Ovary (tissue), 9 donors: ENCODE results near the gene STK24. TPM values are rescaled to one million over a fixed set of nuclear protein-coding genes. Genes with fewer than 3 reads are reported as not detected.

Source experiments
- DNase-seq, 5 donors: peaks; one replicate each; pipeline ENCODE4 v3.0.0-alpha.2; 2019 to 2020
- H3K27ac ChIP-seq, 2 donors: fragments of 200-600 bp; one replicate each; pipeline versions ENCODE4 v1.5.1 to v1.8.0; 2019 to 2022
- H3K27me3 ChIP-seq: fragments of 200-600 bp; one replicate; pipeline ENCODE4 v1.8.0; 2022
- H3K36me3 ChIP-seq: fragments of 200-600 bp; sonication (generic); one replicate; pipeline ENCODE4 v1.5.1; 2019
- H3K4me1 ChIP-seq: one replicate; pipeline ENCODE4 v1.8.1; 2013; ENCODE audit warnings: mild to moderate bottlenecking, moderate library complexity; ENCODE audit not compliant: insufficient read depth
- H3K4me3 ChIP-seq: fragments of 200-600 bp; sonication (generic); one replicate; pipeline ENCODE4 v1.5.1; 2017
- H3K9me3 ChIP-seq, 2 donors: fragments of 200-600 bp in 1 of 2; sonication (generic) in 1 of 2; one replicate each; pipeline versions ENCODE4 v1.5.1 to v1.8.1; 2013 to 2019; ENCODE audit warnings: mild to moderate bottlenecking in 1 of 2, moderate library complexity in 1 of 2
- EP300 ChIP-seq: sonication (generic); formaldehyde crosslinking; IDR thresholded peaks from one replicate; pipeline ENCODE4 v1.6.1; 2017; ENCODE audit warnings: antibody characterized with exemption
- POLR2A ChIP-seq: fragments of 450-650 bp; IDR thresholded peaks from one replicate; pipeline ENCODE4 v1.6.1; 2017; ENCODE audit warnings: antibody characterized with exemption, mild to moderate bottlenecking, moderate library complexity
- WGBS, 3 donors: extraction: QIAGEN DNeasy Blood & Tissue Kit in 1 of 3; methylation state at CpG; one replicate each; pipeline versions ENCODE4 v1.1.5 to v1.1.7; 2013 to 2017; 5-methylcytosine and 5-hydroxymethylcytosine counted together
- intact Hi-C, 4 donors: fragments of 100-400 bp; cut with DNase I; formaldehyde crosslinking; loops; one replicate each; pipeline versions ENCODE4 v1.11.0 to v1.15.1; 2022 to 2023
- polyA plus RNA-seq, 2 donors: library from polyadenylated mRNA; stranded (reverse); fragments of 200-250 nt in 1 of 2; fragments of 350-450 nt in 1 of 2; fragmentation: Illumina TruSeq in 1 of 2; extraction: RNeasy Lipid Tissue Mini Kit (QIAGEN cat#74804) in 1 of 2; gene quantifications; one replicate each; pipeline ENCODE4 v1.2.3, GENCODE V29; 2013 to 2014
- total RNA-seq, 7 donors: library from RNA; depleted of rRNA in 2 of 7; stranded (reverse); fragments of >200 nt in 2 of 7; fragmentation: NEBNext Ultra II Directional in 3 of 7; extraction: Animal tissue kit (Norgen Biotek cat#: 25700) in 3 of 7; gene quantifications; one replicate each; pipeline versions ENCODE4 v1.1.0 to v1.2.4, GENCODE V29; 2016 to 2023
- TF ChIP-seq, protein P1 (sequence below), 3 donors: fragments of 450-650 bp in 2 of 3; fragments of 200-600 bp in 1 of 3; IDR thresholded peaks; one replicate each; pipeline versions ENCODE4 v1.5.1 to v1.8.0; 2016 to 2022; ENCODE audit warnings: antibody characterized with exemption in 3 of 3, mild to moderate bottlenecking in 1 of 3
- donor health status: DM: no; HTN: no; CAD: no; lungs with moderate emphysema.
- donor health status: DM: no; HTN: no; CAD: no.
- donor health status: Bipolar disorder and iron deficiency.
- donor health status: DM: yes; HTN: yes; CAD: no.
- donor health status: DM: no; HTN: no; CAD: no.
- donor health status: DM: yes; HTN: yes; CAD: no.

Gene STK24
- total and polyA plus RNA-seq, 9 donors = 34.0 to 153 (median 60.6) TPM

DNA sequence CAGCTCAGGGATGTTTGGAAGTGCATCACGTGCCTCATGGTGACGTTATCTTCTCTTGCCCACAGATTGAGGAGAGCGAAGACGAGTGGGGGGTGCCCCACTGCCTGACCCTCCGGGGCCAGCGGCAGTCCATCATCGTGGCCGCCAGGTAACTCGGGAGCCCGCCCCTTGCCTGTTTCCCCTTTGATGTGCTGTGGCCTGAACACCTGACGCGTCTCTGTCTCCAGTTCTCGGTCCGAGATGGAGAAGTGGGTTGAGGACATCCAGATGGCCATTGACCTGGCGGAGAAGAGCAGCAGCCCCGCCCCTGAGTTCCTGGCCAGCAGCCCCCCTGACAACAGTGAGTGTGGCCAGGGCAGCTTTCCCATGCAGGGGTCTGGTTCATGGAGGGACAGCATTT lies 137.0 kb downstream of the STK24 start:
- intact Hi-C loops = loop anchor here in 2 of 4 donors (5.0 to 10.0 kb wide), 4 partner anchors 135 to 295 kb away; partner anchors contain the start of genes FARP1 (in 1 of the 2) and STK24 (in 1 of the 2)
- H3K4me3 ChIP-seq = no peak overlapping the region

DNA sequence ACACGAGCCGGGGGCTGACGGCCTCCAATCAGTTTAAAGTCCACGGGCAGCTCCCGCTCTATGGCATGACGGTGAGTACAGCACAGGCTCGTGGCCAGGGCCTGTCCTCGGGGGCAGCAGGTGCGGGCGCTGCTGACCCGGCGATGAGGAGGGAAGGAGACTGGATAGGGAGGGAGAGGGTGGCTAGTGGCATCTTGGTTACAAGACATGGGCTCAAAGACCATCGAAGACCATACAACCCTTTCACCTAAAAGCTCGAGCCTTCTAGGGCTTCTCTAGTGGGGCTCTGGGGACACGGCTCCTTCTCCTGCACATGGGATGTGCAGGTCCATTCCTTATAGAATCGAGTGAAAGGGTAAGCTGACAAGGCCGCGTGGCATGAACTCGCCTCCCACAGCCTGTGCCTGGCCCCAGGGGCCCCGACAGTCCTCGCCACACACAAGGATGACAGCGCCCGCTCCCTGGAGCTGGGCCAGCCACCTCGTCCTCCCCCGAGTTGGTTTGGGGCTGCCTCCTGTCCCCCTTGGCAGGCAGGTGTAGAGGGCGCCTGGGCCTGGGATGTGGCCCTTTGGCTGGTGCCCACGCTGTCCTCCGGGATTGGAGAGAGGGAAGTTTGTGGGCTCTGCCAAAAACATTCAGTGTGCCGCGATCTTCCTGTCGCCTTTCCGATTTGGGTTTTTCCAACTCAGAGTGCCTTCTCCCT lies 137.6 kb downstream of the STK24 start:
- H3K27me3 ChIP-seq = no peaks in the 10 kb centered on the region
- WGBS, 3 donors = 88 to 92% (median 91%) methylated on average over 32 of the region's 32 CpGs
- intact Hi-C loops = no loop called here
- no peak overlapping the region for H3K4me3 ChIP-seq
- TF ChIP-seq EP300 = no peak
- TF ChIP-seq POLR2A = no peak
- TF ChIP-seq, protein P1, sequence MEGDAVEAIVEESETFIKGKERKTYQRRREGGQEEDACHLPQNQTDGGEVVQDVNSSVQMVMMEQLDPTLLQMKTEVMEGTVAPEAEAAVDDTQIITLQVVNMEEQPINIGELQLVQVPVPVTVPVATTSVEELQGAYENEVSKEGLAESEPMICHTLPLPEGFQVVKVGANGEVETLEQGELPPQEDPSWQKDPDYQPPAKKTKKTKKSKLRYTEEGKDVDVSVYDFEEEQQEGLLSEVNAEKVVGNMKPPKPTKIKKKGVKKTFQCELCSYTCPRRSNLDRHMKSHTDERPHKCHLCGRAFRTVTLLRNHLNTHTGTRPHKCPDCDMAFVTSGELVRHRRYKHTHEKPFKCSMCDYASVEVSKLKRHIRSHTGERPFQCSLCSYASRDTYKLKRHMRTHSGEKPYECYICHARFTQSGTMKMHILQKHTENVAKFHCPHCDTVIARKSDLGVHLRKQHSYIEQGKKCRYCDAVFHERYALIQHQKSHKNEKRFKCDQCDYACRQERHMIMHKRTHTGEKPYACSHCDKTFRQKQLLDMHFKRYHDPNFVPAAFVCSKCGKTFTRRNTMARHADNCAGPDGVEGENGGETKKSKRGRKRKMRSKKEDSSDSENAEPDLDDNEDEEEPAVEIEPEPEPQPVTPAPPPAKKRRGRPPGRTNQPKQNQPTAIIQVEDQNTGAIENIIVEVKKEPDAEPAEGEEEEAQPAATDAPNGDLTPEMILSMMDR (IDR thresholded peaks at IDR 0.05) = no peak
- no peaks in the 10 kb centered on the region for H3K9me3 ChIP-seq
- no peaks in the 10 kb centered on the region for H3K36me3 ChIP-seq
- no peak overlapping the region for H3K27ac ChIP-seq
- H3K4me1 ChIP-seq = no peaks in the 10 kb centered on the region
- DNase-seq = no peak

More for the DNA sequence above, 137.0 kb downstream of the STK24 start:
- Histone ChIP-seq H3K27me3 (no peaks in the 10 kb centered on the region), H3K36me3 (no peaks in the 10 kb centered on the region), H3K9me3 (no peaks in the 10 kb centered on the region), H3K4me1 (no peaks in the 10 kb centered on the region), H3K27ac (no peak overlapping the region)
- TF ChIP-seq POLR2A (no peak), EP300 (no peak)
- TF ChIP-seq, protein P1 (IDR thresholded peaks at IDR 0.05) = no peak
- WGBS, 3 donors = 79 to 84% (median 83%) methylated on average over 16 of the region's 16 CpGs
- no peak for DNase-seq

DNA sequence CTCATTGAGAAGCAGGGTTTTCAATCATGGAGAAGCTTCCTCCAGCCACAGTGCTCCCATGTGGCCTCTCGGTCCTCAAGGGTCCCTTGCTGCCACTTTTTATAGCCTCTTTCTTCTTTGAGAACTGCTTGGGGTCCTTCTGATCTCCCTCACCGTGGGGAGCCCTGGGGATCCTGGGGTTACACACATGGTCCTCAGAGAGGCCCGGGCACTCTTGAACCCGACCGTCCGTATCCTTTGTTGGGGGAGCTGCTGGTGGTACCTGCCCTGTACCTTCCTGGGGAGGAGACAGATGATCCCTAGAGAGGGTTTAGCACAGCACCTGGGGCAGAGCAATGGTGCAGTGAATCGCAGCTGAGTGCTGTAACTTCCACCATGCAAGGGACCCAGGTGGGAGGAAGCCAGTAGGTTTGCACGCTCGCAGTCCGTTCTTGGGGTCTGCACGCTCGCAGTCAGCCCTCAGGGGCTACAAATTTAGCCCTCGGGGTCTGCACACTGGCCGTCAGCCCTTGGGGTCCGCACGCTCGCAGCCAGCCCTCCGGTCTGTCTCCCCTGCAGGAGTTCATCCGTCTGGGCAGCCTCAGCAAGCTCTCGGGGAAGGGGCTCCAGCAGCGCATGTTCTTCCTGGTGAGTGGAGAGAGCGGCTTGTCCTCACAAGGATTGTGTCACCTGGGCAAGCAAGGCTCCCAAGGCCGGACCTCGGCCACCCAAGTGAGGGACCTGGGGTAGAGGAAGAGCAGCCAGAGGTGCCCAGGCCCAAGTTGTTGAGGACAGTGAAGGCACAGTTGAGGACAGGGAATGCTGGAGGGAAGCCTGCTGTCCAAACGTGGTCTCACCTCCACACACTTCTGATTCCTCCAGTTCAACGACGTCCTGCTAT lies 138.4 kb downstream of the STK24 start:
- DNase-seq = no peak
- TF ChIP-seq POLR2A (no peak), EP300 (no peak)
- TF ChIP-seq, protein P1 (IDR thresholded peaks at IDR 0.05) = no peak
- Histone ChIP-seq H3K36me3 (no peaks in the 10 kb centered on the region), H3K27ac (no peak overlapping the region), H3K4me3 (no peak overlapping the region), H3K4me1 (no peaks in the 10 kb centered on the region), H3K27me3 (no peaks in the 10 kb centered on the region), H3K9me3 (no peaks in the 10 kb centered on the region)
- intact Hi-C loops = no loop called here
- 94 to 96% (median 95%) methylated on average over 27 of the region's 27 CpGs for WGBS, 3 donors

GRCh38 chr13:98436233-98436910 lies 140.5 kb downstream of the STK24 start:
- H3K4me1 ChIP-seq = no peaks in the 10 kb centered on the region
- no peak overlapping the region for H3K27ac ChIP-seq
- 82 to 83% (median 82%) methylated on average over 12 of the region's 12 CpGs for WGBS, 3 donors
- H3K27me3 ChIP-seq = no peaks in the 10 kb centered on the region
- TF ChIP-seq POLR2A = no peak
- TF ChIP-seq, protein P1 (IDR thresholded peaks at IDR 0.05) = no peak
- no peak for TF ChIP-seq EP300
- H3K36me3 ChIP-seq = no peaks in the 10 kb centered on the region
- no peaks in the 10 kb centered on the region for H3K9me3 ChIP-seq
- intact Hi-C loops = no loop called here
- DNase-seq = no peak
- H3K4me3 ChIP-seq = no peak overlapping the region
